GM13976 (cell line): ENCODE results near the gene MTA2.

ENCODE experiments used
- DNase-seq: peaks from one replicate; pipeline ENCODE4 v3.0.0; 2012; ENCODE audit warnings: low spot score
- in situ Hi-C: fragments of 300-500 bp; cut with MboI; formaldehyde crosslinking; loops from one replicate; pipeline ENCODE4 v1.12.0; 2022; ENCODE audit warnings: low sequenced_read_pairs, mixed read lengths, inconsistent platforms; ENCODE audit not compliant: unreplicated experiment
- TF ChIP-seq, protein P1 (sequence below): IDR thresholded peaks from 2 replicates; pipeline ENCODE4 v1.5.1; 2012; ENCODE audit warnings: borderline replicate concordance, mild to moderate bottlenecking; ENCODE audit not compliant: insufficient read depth; ENCODE audit errors: extremely low read depth, missing control alignments, control extremely low read depth

MTA2 gene

DNA sequence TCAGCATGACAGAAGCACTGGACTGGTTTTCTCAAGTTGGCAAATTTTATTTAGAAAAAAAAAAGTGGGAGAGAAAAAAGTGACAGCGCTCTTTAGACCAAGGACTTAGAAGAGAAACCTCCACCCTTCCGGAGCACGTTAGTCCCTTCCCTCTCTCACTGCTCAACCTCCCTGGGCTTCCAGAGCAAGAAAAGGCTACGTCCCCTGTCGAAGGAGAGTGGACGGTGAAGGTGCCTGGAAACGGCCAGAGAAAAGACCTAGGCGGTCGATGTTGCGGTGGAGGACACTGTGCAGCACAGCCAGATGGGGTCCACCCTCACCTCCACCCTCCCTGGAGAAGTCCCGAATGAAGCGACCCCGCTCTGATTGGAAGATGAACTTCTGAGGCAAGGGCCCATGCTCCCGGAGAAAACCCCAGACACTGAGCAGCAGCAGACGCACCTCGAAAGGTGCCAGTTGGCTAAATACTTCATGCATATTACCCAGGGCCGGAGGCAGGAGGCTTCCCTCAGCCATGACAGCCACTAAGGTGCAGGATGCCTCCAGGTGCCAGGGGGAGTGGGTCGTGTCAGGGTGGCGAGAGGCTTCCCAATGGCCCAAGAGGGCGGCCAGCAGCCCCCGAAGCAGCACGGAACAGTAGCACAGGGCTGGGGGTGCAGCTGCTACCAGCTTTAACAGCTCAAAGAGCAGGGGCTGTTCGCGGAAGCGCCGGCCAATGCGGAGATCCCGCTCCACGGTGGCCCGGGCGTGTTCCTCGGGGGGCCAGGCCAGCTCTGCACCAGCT, 45.4 kb upstream of the MTA2 start:
- in situ Hi-C loops, result no loop called here

DNA sequence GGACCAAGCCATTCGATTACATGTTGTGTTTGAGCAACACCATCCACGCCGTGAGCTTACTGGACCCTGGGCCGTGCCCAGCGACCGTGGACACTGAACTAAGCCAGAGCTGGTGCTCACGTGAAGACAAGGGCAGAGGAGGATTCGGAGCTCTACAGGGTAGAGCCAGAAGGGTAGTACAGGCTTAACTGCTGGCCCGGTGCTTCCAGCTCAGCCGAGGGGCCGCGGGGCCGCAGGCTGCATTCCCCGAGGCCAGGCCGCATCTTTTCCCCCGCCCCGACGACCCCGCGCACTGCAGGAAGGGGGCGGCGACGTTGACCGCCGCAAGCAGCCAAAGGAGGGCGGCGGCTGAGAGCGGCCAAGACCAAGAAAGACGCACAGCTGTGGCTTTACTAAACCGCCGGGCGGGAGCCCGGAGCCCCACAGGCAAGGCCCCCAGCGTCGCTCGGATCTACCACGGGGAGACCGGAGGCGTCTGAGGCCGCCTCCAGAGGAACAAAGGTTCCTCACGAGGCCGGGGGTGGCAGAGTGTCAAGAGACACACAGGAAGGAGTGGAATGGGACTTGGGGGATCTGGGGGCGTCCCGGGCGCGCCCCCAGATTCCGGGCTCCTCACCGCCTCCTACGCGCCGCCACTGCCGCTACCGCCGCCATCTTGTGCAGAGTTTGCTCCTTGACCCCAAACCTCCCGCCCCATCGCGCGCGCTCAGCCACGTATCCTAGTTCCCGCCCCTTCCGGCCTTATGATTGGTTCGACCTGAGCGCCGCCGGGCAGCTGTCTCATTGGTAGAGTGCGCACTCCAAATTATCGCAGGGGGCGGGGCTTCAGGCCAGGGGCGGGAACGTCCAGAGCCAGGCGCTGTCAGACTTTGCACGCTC, 44.5 kb upstream of the MTA2 start, which contains the start of gene GANAB:
GANAB (minus strand) TSS at position 668 of the 879 bp plus-strand sequence; CDS start at position 654, 14 bp downstream.
- in situ Hi-C loops, result no loop called here
- peak; percentile 100 for DNase-seq
- TF ChIP-seq, protein P1, sequence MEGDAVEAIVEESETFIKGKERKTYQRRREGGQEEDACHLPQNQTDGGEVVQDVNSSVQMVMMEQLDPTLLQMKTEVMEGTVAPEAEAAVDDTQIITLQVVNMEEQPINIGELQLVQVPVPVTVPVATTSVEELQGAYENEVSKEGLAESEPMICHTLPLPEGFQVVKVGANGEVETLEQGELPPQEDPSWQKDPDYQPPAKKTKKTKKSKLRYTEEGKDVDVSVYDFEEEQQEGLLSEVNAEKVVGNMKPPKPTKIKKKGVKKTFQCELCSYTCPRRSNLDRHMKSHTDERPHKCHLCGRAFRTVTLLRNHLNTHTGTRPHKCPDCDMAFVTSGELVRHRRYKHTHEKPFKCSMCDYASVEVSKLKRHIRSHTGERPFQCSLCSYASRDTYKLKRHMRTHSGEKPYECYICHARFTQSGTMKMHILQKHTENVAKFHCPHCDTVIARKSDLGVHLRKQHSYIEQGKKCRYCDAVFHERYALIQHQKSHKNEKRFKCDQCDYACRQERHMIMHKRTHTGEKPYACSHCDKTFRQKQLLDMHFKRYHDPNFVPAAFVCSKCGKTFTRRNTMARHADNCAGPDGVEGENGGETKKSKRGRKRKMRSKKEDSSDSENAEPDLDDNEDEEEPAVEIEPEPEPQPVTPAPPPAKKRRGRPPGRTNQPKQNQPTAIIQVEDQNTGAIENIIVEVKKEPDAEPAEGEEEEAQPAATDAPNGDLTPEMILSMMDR, result no peak

More for the DNA sequence above, 45.4 kb upstream of the MTA2 start:
- TF ChIP-seq, protein P1, result no peak
- DNase-seq, result no peak

DNA sequence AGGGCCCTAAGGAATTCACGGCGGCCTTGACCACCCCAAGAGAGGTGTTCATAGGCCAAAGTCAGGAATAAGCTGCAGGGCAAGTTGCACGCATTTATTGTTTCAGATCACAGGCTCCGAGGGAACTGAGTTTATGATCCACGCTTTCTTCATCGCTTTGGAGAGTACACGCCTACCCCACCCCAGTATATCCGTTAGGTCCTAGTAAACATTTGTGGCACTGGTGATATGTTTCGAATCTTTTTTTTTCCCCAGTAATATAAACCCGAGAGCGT, 43.9 kb upstream of the MTA2 start:
- in situ Hi-C loops, result no loop called here
- peak; percentile 42 for DNase-seq
- TF ChIP-seq, protein P1, result no peak

DNA sequence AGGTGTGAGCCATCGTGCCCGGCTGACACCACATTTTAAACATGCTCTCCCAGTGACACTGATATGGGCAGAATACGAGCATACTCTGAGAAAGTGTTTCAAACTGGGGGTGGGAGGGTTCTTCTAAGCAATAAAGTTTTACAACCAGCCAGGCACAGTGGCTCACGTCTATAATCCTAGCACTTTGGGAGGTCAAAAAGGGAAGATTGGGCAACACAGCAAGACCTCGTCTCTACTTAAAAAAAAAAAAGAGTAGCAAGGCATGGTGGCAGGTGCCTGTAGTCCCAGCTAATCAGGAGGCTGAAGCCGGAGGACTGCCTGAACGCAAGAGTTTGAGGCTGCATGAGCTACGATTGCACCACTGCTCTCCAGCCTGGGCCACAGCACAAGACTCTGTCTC, 42.6 kb upstream of the MTA2 start:
- no peak for DNase-seq
- in situ Hi-C loops, result no loop called here
- TF ChIP-seq, protein P1, result no peak

DNA sequence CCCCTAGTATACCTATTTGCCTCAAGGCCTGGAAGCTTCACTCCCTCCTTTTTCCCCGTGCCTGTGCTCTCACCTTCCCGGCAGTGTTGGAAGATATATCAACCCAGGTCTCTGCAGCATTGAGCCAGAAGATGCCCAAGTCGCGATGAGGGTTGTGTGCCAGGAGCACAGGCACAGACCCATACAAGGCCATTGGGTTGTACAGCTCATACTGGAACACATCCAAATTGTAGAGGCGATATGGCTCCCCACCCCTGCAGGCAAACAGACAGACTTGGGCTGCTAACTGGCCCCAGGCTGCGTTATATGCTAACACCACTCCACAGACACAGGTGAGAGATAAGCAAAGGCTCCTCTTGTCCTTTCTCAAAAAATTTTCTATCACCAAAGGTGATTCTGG, 30.8 kb upstream of the MTA2 start:
- DNase-seq, result no peak
- TF ChIP-seq, protein P1, result no peak
- in situ Hi-C loops, result no loop called here

DNA sequence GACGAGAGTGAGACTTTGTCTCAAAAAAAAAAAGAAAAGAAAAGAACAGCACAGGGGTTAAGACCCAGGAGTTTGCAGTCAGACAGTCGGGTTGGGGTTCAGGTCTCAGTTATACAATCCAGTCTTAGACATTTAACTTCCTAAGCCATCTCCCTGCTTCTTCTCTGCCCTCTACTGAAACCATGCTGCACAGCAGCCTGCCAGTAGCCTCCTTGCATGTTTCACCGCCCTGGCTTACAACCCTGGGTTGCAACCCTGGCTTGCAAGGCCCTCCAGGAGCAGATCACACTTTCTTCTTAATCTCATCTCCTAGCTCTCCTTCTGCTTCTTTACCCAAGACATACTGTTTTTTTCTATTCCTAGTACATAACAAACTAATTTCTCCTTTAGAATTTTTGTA, 26.0 kb upstream of the MTA2 start:
- in situ Hi-C loops, result no loop called here
- no peak for DNase-seq
- TF ChIP-seq, protein P1, result no peak
